K562 (cell line): ENCODE data around the gene RUNX1. TPM values are rescaled to one million over a fixed set of nuclear protein-coding genes. Genes with fewer than 3 reads are reported as not detected.

Experiments used
- ARID3A ChIP-seq: IDR thresholded peaks from 2 replicates; pipeline ENCODE4 v1.6.1; 2012; ENCODE audit warnings: low read depth, low read length, improper control_type of control experiment, borderline replicate concordance
- C11orf30 ChIP-seq: fragments of 450-650 bp; IDR thresholded peaks from 2 replicates; pipeline ENCODE4 v1.6.1; 2016; ENCODE audit warnings: low read depth, mild to moderate bottlenecking
- ETS2 ChIP-seq: IDR thresholded peaks from 2 replicates; pipeline ENCODE4 v1.6.1; 2016; ENCODE audit warnings: borderline replicate concordance, missing genetic modification characterization, mild to moderate bottlenecking, moderate library complexity, missing compliant biosample characterization; ENCODE audit not compliant: poor library complexity, severe bottlenecking
- JUN ChIP-seq, 2 experiments: sonication (generic) in 1 of 2; formaldehyde crosslinking in 1 of 2; IDR thresholded peaks; 2 replicates each; pipeline versions ENCODE4 v1.6.1 to v1.8.0; 2012 to 2022; ENCODE audit warnings: borderline replicate concordance in 2 of 2, mild to moderate bottlenecking in 2 of 2, improper control_type of control experiment in 1 of 2, low read depth in 1 of 2, low read length in 1 of 2, missing genetic modification reagents in 1 of 2
- KDM2B ChIP-seq: fragments of 250-450 bp; sonication (Bioruptor Pico); IDR thresholded peaks from 2 replicates; pipeline ENCODE4 v1.8.0; 2021; ENCODE audit warnings: mild to moderate bottlenecking, moderate library complexity
- MCM7 ChIP-seq, 2 experiments: fragments of 450-650 bp; IDR thresholded peaks; 2 replicates each; pipeline ENCODE4 v1.6.1; 2016 to 2018
- MEF2A ChIP-seq: IDR thresholded peaks from 2 replicates; pipeline ENCODE4 v1.6.1; 2011; ENCODE audit warnings: low read depth, mild to moderate bottlenecking, low read length, moderate library complexity; ENCODE audit not compliant: control insufficient read depth
- MYNN ChIP-seq, 2 experiments: sonication (generic); formaldehyde crosslinking in 1 of 2; IDR thresholded peaks; 2 replicates each; pipeline versions ENCODE4 v1.5.0 to v1.6.1; 2016 to 2020; ENCODE audit warnings: antibody characterized with exemption in 1 of 2, missing genetic modification reagents in 1 of 2
- RBM25 ChIP-seq: fragments of 200-400 bp; formaldehyde crosslinking; IDR thresholded peaks from 2 replicates; pipeline ENCODE4 v1.6.1; 2018; ENCODE audit warnings: low read length, low read depth, moderate library complexity; ENCODE audit not compliant: severe bottlenecking
- RBM39 ChIP-seq: fragments of 200-400 bp; formaldehyde crosslinking; optimal IDR thresholded peaks from 2 replicates; pipeline ENCODE3; 2018; ENCODE audit warnings: low read depth, low read length
- SP2 ChIP-seq: IDR thresholded peaks from 2 replicates; pipeline ENCODE4 v1.6.1; 2011; ENCODE audit warnings: mild to moderate bottlenecking, low read depth, low read length, moderate library complexity; ENCODE audit not compliant: poor library complexity, severe bottlenecking; ENCODE audit errors: extremely low read depth
- SRSF3 ChIP-seq: fragments of 200-400 bp; formaldehyde crosslinking; IDR thresholded peaks from 2 replicates; pipeline ENCODE4 v1.6.1; 2016; ENCODE audit warnings: mild to moderate bottlenecking, low read length, moderate library complexity; ENCODE audit not compliant: insufficient read depth
- TBL1XR1 ChIP-seq, 2 experiments: IDR thresholded peaks; 2 replicates each; pipeline ENCODE4 v1.6.1; 2012; ENCODE audit warnings: improper control_type of control experiment in 2 of 2, low read length in 2 of 2, mild to moderate bottlenecking in 1 of 2
- TCF7 ChIP-seq: sonication (generic); IDR thresholded peaks from 2 replicates; pipeline ENCODE4 v1.6.1; 2016; ENCODE audit warnings: antibody characterized with exemption, borderline replicate concordance
- TRIM28 ChIP-seq: fragments of 450-650 bp; IDR thresholded peaks from 2 replicates; pipeline ENCODE4 v1.6.1; 2017
- YBX1 ChIP-seq: fragments of 450-650 bp; IDR thresholded peaks from 2 replicates; pipeline ENCODE4 v1.7.1; 2016; ENCODE audit warnings: mild to moderate bottlenecking
- ZNF174 ChIP-seq: fragments of 250-450 bp; sonication (Bioruptor Pico); IDR thresholded peaks from 2 replicates; pipeline ENCODE4 v1.4.0; 2020; ENCODE audit warnings: mild to moderate bottlenecking
- ZNF274 ChIP-seq: IDR thresholded peaks from 2 replicates; pipeline ENCODE4 v1.6.1; 2011; ENCODE audit warnings: low read depth, mild to moderate bottlenecking, low read length, moderate library complexity, borderline replicate concordance
- ZNF280B ChIP-seq: fragments of 250-450 bp; sonication (Bioruptor Pico); IDR thresholded peaks from 2 replicates; pipeline ENCODE4 v1.5.1; 2021; ENCODE audit warnings: mild to moderate bottlenecking
- ZNF79 ChIP-seq: fragments of 250-450 bp; sonication (Bioruptor Pico); IDR thresholded peaks from 2 replicates; pipeline ENCODE4 v1.4.0; 2020; ENCODE audit warnings: low read depth, mild to moderate bottlenecking, moderate library complexity
- polyA plus RNA-seq, 8 experiments: library from polyadenylated mRNA; depleted of rRNA in 4 of 8; stranded (reverse) in 5 of 8; unstranded in 3 of 8; fragments of >200 nt; fragmentation: Nextera tagmentation in 2 of 8; fragmentation: Illumina TruSeq in 1 of 8; extraction: Ambion mirVana in 2 of 8; extraction: Trizol in 1 of 8; gene quantifications; 2 replicates each; pipeline versions ENCODE4 v1.2.1 to v1.2.3, GENCODE V29; 2011 to 2014; ENCODE audit warnings: inconsistent platforms in 1 of 8, missing spikeins in 1 of 8
- total RNA-seq, 7 experiments: library from RNA; depleted of rRNA in 6 of 7; stranded (reverse); fragments of >200 nt in 6 of 7; fragmentation: Illumina TruSeq in 2 of 7; extraction: Trizol in 2 of 7; gene quantifications; 2 replicates each; pipeline versions ENCODE4 v1.2.1 to v1.2.3, GENCODE V29; 2011 to 2021; ENCODE audit warnings: low replicate concordance in 1 of 7
- TF ChIP-seq, protein P1 (sequence below): sonication (generic); formaldehyde crosslinking; IDR thresholded peaks from 2 replicates; pipeline ENCODE4 v1.8.1; 2022; ENCODE audit warnings: missing genetic modification reagents

The RUNX1 gene
- total and polyA plus RNA-seq, 9 of the 15 experiments (the other 6 are each of a cell fraction or from before 2014, with no cell fraction given) = 2.2 to 68.6 (median 17.8) TPM

DNA sequence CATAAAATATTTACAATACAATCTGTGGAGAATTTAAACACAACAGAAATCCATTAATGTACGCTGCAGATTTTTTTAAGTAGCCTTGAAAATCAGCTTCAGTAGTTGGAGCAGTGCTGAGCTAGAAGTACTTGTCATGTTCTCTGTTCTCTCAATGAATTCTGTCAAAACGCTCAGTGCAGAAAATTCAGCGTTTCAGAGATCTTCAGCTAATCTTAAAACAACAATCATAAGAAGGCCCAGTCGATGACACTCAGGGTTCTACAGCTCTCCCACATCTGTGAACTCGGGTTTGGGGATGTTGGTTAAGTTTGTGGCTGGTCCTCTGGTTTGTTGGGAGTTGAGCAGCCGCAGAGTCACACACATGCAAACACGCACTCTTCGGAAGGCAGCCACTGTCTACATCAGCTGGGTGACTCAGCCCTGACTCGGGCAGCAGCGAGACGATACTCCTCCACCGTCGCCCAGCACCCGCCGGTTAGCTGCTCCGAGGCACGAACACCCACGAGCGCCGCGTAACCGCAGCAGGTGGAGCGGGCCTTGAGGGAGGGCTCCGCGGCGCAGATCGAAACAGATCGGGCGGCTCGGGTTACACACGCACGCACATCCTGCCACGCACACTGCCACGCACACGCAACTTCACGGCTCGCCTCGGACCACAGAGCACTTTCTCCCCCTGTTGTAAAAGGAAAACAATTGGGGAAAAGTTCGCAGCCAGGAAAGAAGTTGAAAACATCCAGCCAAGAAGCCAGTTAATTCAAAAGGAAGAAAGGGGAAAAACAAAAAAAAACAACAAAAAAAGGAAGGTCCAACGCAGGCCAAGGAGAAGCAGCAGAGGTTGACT, 161.2 kb downstream of the RUNX1 start (continued):
- TF ChIP-seq JUN (IDR thresholded peaks at IDR 0.05; ENCODE audit: borderline replicate concordance, low read depth, low read length) = peak; percentile 90
- no peak for TF ChIP-seq JUN (CRISPR knock-in tag; IDR thresholded peaks at IDR 0.05; ENCODE audit: borderline replicate concordance)
- TF ChIP-seq RBM39 = no peak
- no peak for TF ChIP-seq TCF7
- no peak for TF ChIP-seq RBM25
- 0 out of 2 replicates have a peak, but pooled peaks have one; percentile 73 for TF ChIP-seq ZNF174 (CRISPR knock-in tag)
- TF ChIP-seq TBL1XR1 (IDR thresholded peaks at IDR 0.05; ENCODE audit: low read length in 2 of 2) = peak; percentile 40 to 72; a peak in 2 of 4 replicates
- TF ChIP-seq MYNN (IDR thresholded peaks at IDR 0.05) = peak; percentile 57; the same call in 1 of the 2 replicates
- no peak for TF ChIP-seq MYNN (CRISPR knock-in tag; IDR thresholded peaks at IDR 0.05)
- TF ChIP-seq, protein P1, sequence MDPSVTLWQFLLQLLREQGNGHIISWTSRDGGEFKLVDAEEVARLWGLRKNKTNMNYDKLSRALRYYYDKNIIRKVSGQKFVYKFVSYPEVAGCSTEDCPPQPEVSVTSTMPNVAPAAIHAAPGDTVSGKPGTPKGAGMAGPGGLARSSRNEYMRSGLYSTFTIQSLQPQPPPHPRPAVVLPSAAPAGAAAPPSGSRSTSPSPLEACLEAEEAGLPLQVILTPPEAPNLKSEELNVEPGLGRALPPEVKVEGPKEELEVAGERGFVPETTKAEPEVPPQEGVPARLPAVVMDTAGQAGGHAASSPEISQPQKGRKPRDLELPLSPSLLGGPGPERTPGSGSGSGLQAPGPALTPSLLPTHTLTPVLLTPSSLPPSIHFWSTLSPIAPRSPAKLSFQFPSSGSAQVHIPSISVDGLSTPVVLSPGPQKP (CRISPR knock-in tag) = no peak
- TF ChIP-seq MEF2A = no peak
- TF ChIP-seq MCM7 (IDR thresholded peaks at IDR 0.05) = no peak
- no peak for TF ChIP-seq YBX1
- TF ChIP-seq SRSF3 = no peak
- no peak for TF ChIP-seq ARID3A
- no peak for TF ChIP-seq ZNF79 (CRISPR knock-in tag)
- TF ChIP-seq C11orf30 = peak; percentile 43
- TF ChIP-seq ZNF280B (CRISPR knock-in tag) = no peak
- TF ChIP-seq ZNF274 = no peak; the same call in 1 of the 2 replicates
- TF ChIP-seq TRIM28 = no peak
- 0 out of 2 replicates have a peak, but pooled peaks have one; percentile 13 for TF ChIP-seq KDM2B
- no peak for TF ChIP-seq SP2
- TF ChIP-seq ETS2 (tag) = no peak
